Smooth muscle cell (in vitro differentiated cells): Measurements from ENCODE around the gene THADA. TPM values are rescaled to one million over a fixed set of nuclear protein-coding genes. Genes with fewer than 3 reads are reported as not detected.

Experiments
- DNase-seq: peaks from one replicate; lab custom pipeline; 2025; ENCODE audit not compliant: unreplicated experiment; lab: John Stamatoyannopoulos, UW
- H2AFZ ChIP-seq: fragments of 200-600 bp; sonication (generic); 2 replicates; pipeline ENCODE4 v1.6.0; 2016; ENCODE audit warnings: antibody characterized with exemption, low read depth, mild to moderate bottlenecking
- H3F3A ChIP-seq: fragments of 200-600 bp; sonication (generic); 2 replicates; pipeline ENCODE4 v1.6.0; 2017; ENCODE audit warnings: antibody characterized with exemption, low read depth
- H3K27ac ChIP-seq: fragments of 200-600 bp; sonication (generic); 2 replicates; pipeline ENCODE4 v1.5.1; 2016; ENCODE audit warnings: low read depth, mild to moderate bottlenecking
- H3K27me3 ChIP-seq: fragments of 200-600 bp; sonication (generic); 2 replicates; pipeline ENCODE4 v1.6.1; 2016; ENCODE audit warnings: low read depth, mild to moderate bottlenecking
- H3K36me3 ChIP-seq: fragments of 200-600 bp; sonication (generic); 2 replicates; pipeline ENCODE4 v1.5.1; 2016; ENCODE audit warnings: low read depth
- H3K4me1 ChIP-seq: fragments of 200-600 bp; sonication (generic); 2 replicates; pipeline ENCODE4 v1.5.1; 2016; ENCODE audit warnings: low read depth
- H3K4me2 ChIP-seq: fragments of 200-600 bp; sonication (generic); 2 replicates; pipeline ENCODE4 v1.6.0; 2016; ENCODE audit warnings: mild to moderate bottlenecking
- H3K4me3 ChIP-seq: fragments of 200-600 bp; sonication (generic); 2 replicates; pipeline ENCODE4 v1.5.1; 2016; ENCODE audit warnings: mild to moderate bottlenecking
- H3K79me2 ChIP-seq: fragments of 200-600 bp; sonication (generic); 2 replicates; pipeline ENCODE4 v1.6.0; 2016; ENCODE audit warnings: low read depth, mild to moderate bottlenecking
- H3K9ac ChIP-seq: fragments of 200-600 bp; sonication (generic); 2 replicates; pipeline ENCODE4 v1.6.0; 2016; ENCODE audit warnings: low read depth
- H3K9me3 ChIP-seq: fragments of 200-600 bp; sonication (generic); replicated peaks from 2 replicates; pipeline ENCODE4 v1.5.1; 2016; ENCODE audit warnings: low read depth
- H4K20me1 ChIP-seq: fragments of 200-600 bp; sonication (generic); 2 replicates; pipeline ENCODE4 v1.6.0; 2016; ENCODE audit warnings: low read depth
- WGBS: methylation state at CpG from one replicate; pipeline ENCODE4 v1.1.7; 2016; ENCODE audit warnings: low lambda C conversion rate; 5-methylcytosine and 5-hydroxymethylcytosine counted together
- polyA plus RNA-seq: library from polyadenylated mRNA; unstranded; fragments of >200 nt; fragmentation: Nextera tagmentation; extraction: Ambion mirVana; gene quantifications from 2 replicates; pipeline ENCODE4 v1.2.1, GENCODE V29; 2016
- total RNA-seq: library from RNA; depleted of rRNA; stranded (reverse); fragments of >200 nt; gene quantifications from 2 replicates; pipeline ENCODE4 v1.2.3, GENCODE V29; 2014
- TF ChIP-seq, protein P1 (sequence below): fragments of 200-600 bp; sonication (generic); IDR thresholded peaks from 2 replicates; pipeline ENCODE4 v1.5.1; 2017; ENCODE audit warnings: borderline replicate concordance, mild to moderate bottlenecking, antibody characterized with exemption; ENCODE audit not compliant: insufficient read depth, poor library complexity, severe bottlenecking

The THADA gene
- total and polyA plus RNA-seq, 2 experiments from 2014 or later = 11.3 to 20.9 TPM

- Histone ChIP-seq H4K20me1 (no peaks in the 10 kb centered on the region), H3F3A (peaks cover 52% of the 10 kb centered on the region), H3K27me3 (no peaks in the 10 kb centered on the region), H3K9ac (peak overlapping the region; percentile 29), H3K4me2 (peak overlapping the region; percentile 72), H2AFZ (no peak overlapping the region), H3K79me2 (no peaks in the 10 kb centered on the region), H3K36me3 (no peaks in the 10 kb centered on the region), H3K27ac (peak overlapping the region; percentile 70), H3K9me3 (no peaks in the 10 kb centered on the region), H3K4me1 (peaks cover 57% of the 10 kb centered on the region), H3K4me3 (no peak overlapping the region)
- TF ChIP-seq, protein P1, sequence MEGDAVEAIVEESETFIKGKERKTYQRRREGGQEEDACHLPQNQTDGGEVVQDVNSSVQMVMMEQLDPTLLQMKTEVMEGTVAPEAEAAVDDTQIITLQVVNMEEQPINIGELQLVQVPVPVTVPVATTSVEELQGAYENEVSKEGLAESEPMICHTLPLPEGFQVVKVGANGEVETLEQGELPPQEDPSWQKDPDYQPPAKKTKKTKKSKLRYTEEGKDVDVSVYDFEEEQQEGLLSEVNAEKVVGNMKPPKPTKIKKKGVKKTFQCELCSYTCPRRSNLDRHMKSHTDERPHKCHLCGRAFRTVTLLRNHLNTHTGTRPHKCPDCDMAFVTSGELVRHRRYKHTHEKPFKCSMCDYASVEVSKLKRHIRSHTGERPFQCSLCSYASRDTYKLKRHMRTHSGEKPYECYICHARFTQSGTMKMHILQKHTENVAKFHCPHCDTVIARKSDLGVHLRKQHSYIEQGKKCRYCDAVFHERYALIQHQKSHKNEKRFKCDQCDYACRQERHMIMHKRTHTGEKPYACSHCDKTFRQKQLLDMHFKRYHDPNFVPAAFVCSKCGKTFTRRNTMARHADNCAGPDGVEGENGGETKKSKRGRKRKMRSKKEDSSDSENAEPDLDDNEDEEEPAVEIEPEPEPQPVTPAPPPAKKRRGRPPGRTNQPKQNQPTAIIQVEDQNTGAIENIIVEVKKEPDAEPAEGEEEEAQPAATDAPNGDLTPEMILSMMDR = no peak
- 26% methylated on average over 5 of the region's 5 CpGs for WGBS
- no peak for DNase-seq
Observed at GRCh38 chr2:43343573-43344304, 252.1 kb downstream of the THADA start.

- 97% methylated on average over 13 of the region's 13 CpGs for WGBS
Observed at GRCh38 chr2:43341959-43342757, 253.7 kb downstream of the THADA start.

DNA sequence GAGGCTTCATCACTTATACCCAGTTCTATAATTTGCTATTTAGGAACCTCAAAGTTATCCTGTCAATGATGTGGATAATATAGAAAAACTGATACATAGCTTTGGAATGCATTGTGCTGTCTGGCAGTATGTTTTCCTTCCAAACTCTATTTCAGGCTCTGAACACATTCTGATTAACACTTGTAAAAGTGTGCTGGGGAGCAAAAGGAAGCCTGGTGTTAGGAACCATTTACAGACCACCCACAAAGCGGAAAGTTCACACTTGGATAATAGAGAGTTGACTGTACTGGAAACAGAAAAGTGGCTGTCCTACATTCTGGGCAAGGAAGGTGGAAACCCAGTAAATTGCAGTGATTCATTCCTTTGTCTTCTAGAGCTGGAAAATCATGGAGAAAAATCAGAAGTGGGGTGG is 254.9 kb downstream of the THADA start:
- TF ChIP-seq, protein P1 = no peak
- DNase-seq = no peak
- peaks cover 39% of the 10 kb centered on the region for H3F3A ChIP-seq
- WGBS = 50% methylated on average over 1 of the region's 1 CpG
- H2AFZ ChIP-seq = no peak overlapping the region
- no peaks in the 10 kb centered on the region for H3K36me3 ChIP-seq
- peaks cover 43% of the 10 kb centered on the region for H3K4me1 ChIP-seq
- H3K27ac ChIP-seq = peak overlapping the region; percentile 75
- no peaks in the 10 kb centered on the region for H3K79me2 ChIP-seq
- peak overlapping the region; percentile 12 for H3K9ac ChIP-seq
- peak overlapping the region; percentile 66 for H3K4me2 ChIP-seq
- H3K4me3 ChIP-seq = no peak overlapping the region
- no peaks in the 10 kb centered on the region for H4K20me1 ChIP-seq
- H3K9me3 ChIP-seq = no peaks in the 10 kb centered on the region
- no peaks in the 10 kb centered on the region for H3K27me3 ChIP-seq

More at GRCh38 chr2:43341959-43342757, 253.7 kb downstream of the THADA start:
- Histone ChIP-seq H3K9me3 (no peaks in the 10 kb centered on the region), H2AFZ (no peak overlapping the region), H3F3A (peaks cover 45% of the 10 kb centered on the region), H3K27me3 (no peaks in the 10 kb centered on the region), H3K4me1 (peaks cover 55% of the 10 kb centered on the region), H3K27ac (no peak overlapping the region), H3K9ac (no peak overlapping the region), H3K79me2 (no peaks in the 10 kb centered on the region), H4K20me1 (no peaks in the 10 kb centered on the region), H3K4me2 (no peak overlapping the region), H3K36me3 (no peaks in the 10 kb centered on the region), H3K4me3 (no peak overlapping the region)
- TF ChIP-seq, protein P1 = no peak
- no peak for DNase-seq
